Duodenal mucosa (tissue), 2 donors: Measurements from ENCODE around the gene C19orf85.
"Not testable (repeated sequence)": the region's sequence is repeated elsewhere in the genome, so short reads cannot be mapped to it uniquely, and the experiment has no call there.

ENCODE experiments used
- H3K27ac ChIP-seq: one replicate; pipeline ENCODE4 v1.7.0; 2013; ENCODE audit warnings: low read depth, low read length
- H3K27me3 ChIP-seq, 2 donors: one replicate each; pipeline ENCODE4 v1.7.0; 2013; ENCODE audit warnings: low read length in 2 of 2, control low read depth in 1 of 2; ENCODE audit not compliant: insufficient read depth in 2 of 2, control insufficient read depth in 1 of 2
- H3K36me3 ChIP-seq, 2 donors: one replicate each; pipeline ENCODE4 v1.7.0; 2013; ENCODE audit warnings: low read length in 2 of 2, control low read depth in 1 of 2; ENCODE audit not compliant: insufficient read depth in 2 of 2, control insufficient read depth in 1 of 2
- H3K4me1 ChIP-seq, 2 donors: one replicate each; pipeline ENCODE4 v1.7.0; 2013; ENCODE audit warnings: low read length in 2 of 2, control low read depth in 1 of 2; ENCODE audit not compliant: insufficient read depth in 2 of 2, control insufficient read depth in 1 of 2
- H3K4me3 ChIP-seq, 2 donors: one replicate each; pipeline ENCODE4 v1.7.0; 2013; ENCODE audit warnings: low read length in 2 of 2, low read depth in 1 of 2
- H3K9ac ChIP-seq, 2 donors: one replicate each; pipeline ENCODE4 v1.7.0; 2013; ENCODE audit warnings: low read length in 2 of 2, low read depth in 1 of 2
- H3K9me3 ChIP-seq, 2 donors: one replicate each; pipeline ENCODE4 v1.7.0; 2013; ENCODE audit warnings: low read length in 2 of 2, control low read depth in 1 of 2; ENCODE audit not compliant: control insufficient read depth in 1 of 2

Gene C19orf85

DNA sequence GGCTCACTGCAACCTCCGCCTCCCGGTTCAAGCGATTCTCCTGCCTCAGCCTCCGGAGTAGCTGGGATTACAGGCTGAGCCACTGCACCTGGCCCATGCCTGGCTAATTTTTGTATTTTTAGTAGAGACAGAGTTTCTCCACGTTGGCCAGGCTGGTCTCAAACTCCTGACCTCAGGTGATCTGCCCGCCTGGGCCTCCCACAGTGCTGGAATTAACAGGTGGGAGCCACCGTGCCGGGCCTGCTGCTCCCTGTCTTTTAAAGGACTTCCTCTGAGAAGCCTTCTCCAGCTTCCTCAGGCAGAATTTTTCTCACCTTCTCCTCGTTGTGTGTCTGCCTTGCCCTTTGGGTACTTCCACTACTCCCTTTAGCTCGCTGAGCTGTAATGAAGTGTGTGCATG, 32.3 kb upstream of the C19orf85 start:
- H3K4me3 ChIP-seq, H3K9ac ChIP-seq, H3K4me1 ChIP-seq, H3K36me3 ChIP-seq, H3K27ac ChIP-seq, H3K9me3 ChIP-seq: not testable (repeated sequence)
- peaks cover 0 to 17% of the 10 kb centered on the region in 2 donors for H3K27me3 ChIP-seq

DNA sequence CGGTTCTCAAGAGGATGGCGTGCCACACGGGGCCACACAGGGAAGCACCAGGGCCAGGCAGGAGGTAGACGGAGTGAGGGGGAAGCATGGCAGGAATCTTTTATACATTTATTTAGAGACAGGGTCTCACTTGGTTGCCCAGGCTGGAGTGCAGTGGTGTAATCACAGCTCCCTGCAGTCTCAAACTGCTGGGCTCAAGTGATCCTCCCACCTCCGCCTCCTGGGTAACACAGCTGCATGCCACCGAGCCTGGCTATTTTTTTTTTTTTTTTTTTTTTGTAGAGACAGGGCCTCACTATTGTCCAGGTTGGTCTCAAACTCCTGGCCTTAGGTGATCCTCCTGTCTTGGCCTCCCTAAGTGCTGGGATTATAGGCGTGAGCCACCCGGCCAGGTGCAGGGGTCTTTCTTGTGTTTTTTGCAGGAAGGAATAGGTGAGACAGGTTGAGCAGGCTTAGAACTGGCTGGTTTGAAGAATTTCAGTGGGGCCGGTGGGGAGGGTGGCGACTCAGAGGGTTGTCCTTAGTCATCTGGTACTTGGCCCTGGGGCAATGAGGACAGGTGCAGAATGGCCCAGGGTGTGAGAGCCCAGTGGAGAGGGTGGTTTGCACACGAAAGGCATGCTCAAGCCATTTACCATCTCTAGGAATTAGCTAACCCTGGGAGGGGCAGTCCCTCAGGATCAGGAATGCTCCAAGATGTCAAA, 31.2 kb upstream of the C19orf85 start:
- no peak overlapping the region for H3K4me3 ChIP-seq
- peaks cover 0 to 3% of the 10 kb centered on the region in 2 donors for H3K4me1 ChIP-seq
- peaks cover 0 to 21% of the 10 kb centered on the region in 2 donors for H3K27me3 ChIP-seq
- H3K9me3 ChIP-seq: no peaks in the 10 kb centered on the region
- H3K27ac ChIP-seq: no peak overlapping the region
- no peaks in the 10 kb centered on the region for H3K36me3 ChIP-seq
- H3K9ac ChIP-seq: no peak overlapping the region

GRCh38 chr19:55494172-55494761, 29.7 kb upstream of the C19orf85 start:
- no peaks in the 10 kb centered on the region for H3K36me3 ChIP-seq
- no peaks in the 10 kb centered on the region for H3K9me3 ChIP-seq
- no peak overlapping the region for H3K4me3 ChIP-seq
- no peak overlapping the region for H3K9ac ChIP-seq
- peaks cover 0 to 21% of the 10 kb centered on the region in 2 donors for H3K27me3 ChIP-seq
- H3K4me1 ChIP-seq: peaks cover 0 to 3% of the 10 kb centered on the region in 2 donors
- H3K27ac ChIP-seq: peak overlapping the region; percentile 3

GRCh38 chr19:55493645-55494171, 29.2 kb upstream of the C19orf85 start:
- peaks cover 0 to 3% of the 10 kb centered on the region in 2 donors for H3K4me1 ChIP-seq
- H3K9ac ChIP-seq: no peak overlapping the region
- H3K36me3 ChIP-seq: no peaks in the 10 kb centered on the region
- H3K9me3 ChIP-seq: no peaks in the 10 kb centered on the region
- H3K4me3 ChIP-seq: no peak overlapping the region
- H3K27me3 ChIP-seq: peaks cover 0 to 21% of the 10 kb centered on the region in 2 donors
- H3K27ac ChIP-seq: no peak overlapping the region

DNA sequence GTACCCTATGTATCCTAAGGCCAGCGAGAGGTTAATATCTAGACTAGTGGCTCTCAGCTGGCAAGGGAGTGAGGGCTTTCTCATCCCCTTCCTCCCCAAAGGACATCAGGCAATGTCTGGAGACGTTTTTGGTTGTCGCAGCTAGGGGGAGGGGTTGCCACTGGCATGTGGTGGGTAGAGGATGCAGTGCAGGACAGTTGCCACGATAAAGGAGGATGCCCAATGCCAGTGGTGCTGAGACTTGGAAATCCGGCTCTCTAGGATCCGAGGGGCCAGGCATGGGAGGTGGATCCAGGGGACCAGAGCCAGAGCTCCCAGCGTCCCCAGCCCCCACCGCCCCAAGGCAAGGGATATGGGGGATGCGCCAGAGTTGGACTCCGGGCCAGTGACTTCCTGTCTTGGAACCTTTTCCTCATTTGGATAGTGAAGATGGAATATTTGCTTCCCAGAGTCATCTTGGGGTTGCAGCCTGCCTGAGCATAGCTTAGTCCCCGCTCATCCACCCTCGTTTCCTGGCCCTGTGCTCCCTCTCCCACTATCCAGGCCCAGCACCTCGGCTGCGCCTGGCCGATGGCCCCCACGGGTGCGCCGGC, 28.6 kb upstream of the C19orf85 start:
- H3K27me3 ChIP-seq: peaks cover 0 to 21% of the 10 kb centered on the region in 2 donors
- no peaks in the 10 kb centered on the region for H3K9me3 ChIP-seq
- H3K4me1 ChIP-seq: peaks cover 0 to 3% of the 10 kb centered on the region in 2 donors
- H3K27ac ChIP-seq: no peak overlapping the region
- H3K9ac ChIP-seq: no peak overlapping the region
- no peaks in the 10 kb centered on the region for H3K36me3 ChIP-seq
- no peak overlapping the region for H3K4me3 ChIP-seq

- Histone ChIP-seq H3K27ac (no peak overlapping the region), H3K4me3 (no peak overlapping the region), H3K27me3 (peaks cover 4 to 21% of the 10 kb centered on the region in 2 donors), H3K9ac (no peak overlapping the region), H3K9me3 (no peaks in the 10 kb centered on the region), H3K36me3 (no peaks in the 10 kb centered on the region), H3K4me1 (peaks cover 0 to 3% of the 10 kb centered on the region in 2 donors)
Measured at GRCh38 chr19:55492362-55492944, 27.9 kb upstream of the C19orf85 start.

GRCh38 chr19:55491546-55492360, 27.2 kb upstream of the C19orf85 start:
- H3K4me3 ChIP-seq: no peak overlapping the region
- H3K9ac ChIP-seq: no peak overlapping the region
- peaks cover 6 to 28% of the 10 kb centered on the region in 2 donors for H3K27me3 ChIP-seq
- H3K9me3 ChIP-seq: no peaks in the 10 kb centered on the region
- no peak overlapping the region for H3K27ac ChIP-seq
- H3K4me1 ChIP-seq: peaks cover 0 to 3% of the 10 kb centered on the region in 2 donors
- H3K36me3 ChIP-seq: no peaks in the 10 kb centered on the region

- Histone ChIP-seq H3K9ac (no peak overlapping the region), H3K4me1 (peaks cover 3 to 4% of the 10 kb centered on the region in 2 donors), H3K9me3 (no peaks in the 10 kb centered on the region), H3K27ac (no peak overlapping the region), H3K36me3 (no peaks in the 10 kb centered on the region), H3K4me3 (no peak overlapping the region), H3K27me3 (peaks cover 6 to 35% of the 10 kb centered on the region in 2 donors)
Measured at GRCh38 chr19:55490478-55491432, 26.2 kb upstream of the C19orf85 start.
